ENCODE results near the gene SEMA4A. TPM values are rescaled to one million over a fixed set of nuclear protein-coding genes. Genes with fewer than 3 reads are reported as not detected.
A peak's percentile ranks its signal among the peaks of the same experiment; 100 is the strongest.

The SEMA4A gene
- total and polyA plus RNA-seq, 12 donors, result 0.98 to 6.8 (median 1.8) TPM

DNA sequence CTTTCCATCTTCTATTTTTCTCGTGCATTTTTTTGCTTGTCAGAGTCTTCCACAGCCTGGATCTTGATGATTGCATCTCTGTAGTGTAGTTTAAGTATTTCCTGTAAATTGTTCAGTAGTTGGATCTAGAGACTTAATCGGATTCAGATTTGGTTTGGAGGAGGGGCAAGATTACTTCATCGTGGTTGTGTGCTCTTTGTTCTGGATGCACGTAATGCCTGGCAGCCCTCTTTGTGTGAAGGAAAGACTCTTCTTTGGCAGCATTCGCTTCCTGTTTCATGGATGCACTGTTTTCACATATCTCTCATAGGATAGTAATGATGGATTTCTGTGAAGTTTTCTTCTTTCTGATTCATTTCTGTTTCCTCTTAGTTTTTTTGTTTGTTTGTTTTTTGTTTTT lies 14.2 kb downstream of the SEMA4A start:
- peaks cover 0 to 51% (median 0%) of the 10 kb centered on the region in 9 donors for H3K36me3 ChIP-seq
- TF ChIP-seq, protein P1, sequence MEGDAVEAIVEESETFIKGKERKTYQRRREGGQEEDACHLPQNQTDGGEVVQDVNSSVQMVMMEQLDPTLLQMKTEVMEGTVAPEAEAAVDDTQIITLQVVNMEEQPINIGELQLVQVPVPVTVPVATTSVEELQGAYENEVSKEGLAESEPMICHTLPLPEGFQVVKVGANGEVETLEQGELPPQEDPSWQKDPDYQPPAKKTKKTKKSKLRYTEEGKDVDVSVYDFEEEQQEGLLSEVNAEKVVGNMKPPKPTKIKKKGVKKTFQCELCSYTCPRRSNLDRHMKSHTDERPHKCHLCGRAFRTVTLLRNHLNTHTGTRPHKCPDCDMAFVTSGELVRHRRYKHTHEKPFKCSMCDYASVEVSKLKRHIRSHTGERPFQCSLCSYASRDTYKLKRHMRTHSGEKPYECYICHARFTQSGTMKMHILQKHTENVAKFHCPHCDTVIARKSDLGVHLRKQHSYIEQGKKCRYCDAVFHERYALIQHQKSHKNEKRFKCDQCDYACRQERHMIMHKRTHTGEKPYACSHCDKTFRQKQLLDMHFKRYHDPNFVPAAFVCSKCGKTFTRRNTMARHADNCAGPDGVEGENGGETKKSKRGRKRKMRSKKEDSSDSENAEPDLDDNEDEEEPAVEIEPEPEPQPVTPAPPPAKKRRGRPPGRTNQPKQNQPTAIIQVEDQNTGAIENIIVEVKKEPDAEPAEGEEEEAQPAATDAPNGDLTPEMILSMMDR (IDR thresholded peaks at IDR 0.05), result no peak
- ATAC-seq (no peak), DNase-seq (no peak)
- no peaks in the 10 kb centered on the region for H3K9me3 ChIP-seq
- H3K27ac ChIP-seq, result no peak overlapping the region
- H3K27me3 ChIP-seq, result no peaks in the 10 kb centered on the region
- intact Hi-C loops (cut with DNase I), result no loop called here
- 59 to 71% methylated on average over 5 of the region's 5 CpGs for WGBS, 2 donors
- peaks cover 0 to 28% (median 7%) of the 10 kb centered on the region in 9 donors for H3K4me1 ChIP-seq
- H3K4me3 ChIP-seq, result no peak overlapping the region

DNA sequence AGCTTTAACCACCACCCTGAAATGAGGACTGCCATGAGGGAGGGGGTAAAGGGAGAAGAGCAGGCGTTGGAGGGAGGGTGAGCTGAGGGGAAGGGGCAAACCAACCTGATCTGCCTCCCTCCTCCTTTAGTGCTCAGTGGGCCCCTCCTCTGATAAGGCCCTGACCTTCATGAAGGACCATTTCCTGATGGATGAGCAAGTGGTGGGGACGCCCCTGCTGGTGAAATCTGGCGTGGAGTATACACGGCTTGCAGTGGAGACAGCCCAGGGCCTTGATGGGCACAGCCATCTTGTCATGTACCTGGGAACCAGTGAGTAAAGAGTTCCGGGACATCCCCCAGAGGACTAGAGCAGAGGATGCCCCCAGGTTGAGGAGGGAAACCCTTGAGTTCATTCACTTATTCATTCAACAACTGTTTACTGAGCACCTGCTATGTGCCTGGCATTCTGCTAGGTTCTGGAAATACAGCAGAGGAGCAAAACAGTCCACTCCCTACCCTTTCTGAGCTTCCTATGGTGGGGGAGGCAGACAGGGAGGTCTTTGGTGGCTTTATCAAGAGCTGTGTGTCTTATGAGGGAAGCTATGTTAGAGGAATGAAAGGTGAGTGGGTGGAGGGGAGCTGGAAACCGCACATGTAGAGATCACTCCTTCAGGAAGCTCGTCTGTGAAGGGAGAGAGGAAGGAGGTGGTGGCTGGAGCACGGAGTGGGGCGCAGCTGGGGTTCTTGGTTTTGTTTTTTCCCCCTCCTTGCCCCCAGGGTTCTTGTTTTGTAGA lies 19.5 kb downstream of the SEMA4A start:
- Histone ChIP-seq H3K9me3 (no peaks in the 10 kb centered on the region), H3K4me3 (no peak overlapping the region), H3K4me1 (no peaks in the 10 kb centered on the region), H3K27ac (no peak overlapping the region), H3K27me3 (no peaks in the 10 kb centered on the region), H3K36me3 (peaks cover 0 to 73% (median 0%) of the 10 kb centered on the region in 9 donors)
- intact Hi-C loops (cut with DNase I), result no loop called here
- DNase-seq, result no peak
- 76 to 78% methylated on average over 9 of the region's 9 CpGs for WGBS, 2 donors
- ATAC-seq, result no peak
- TF ChIP-seq, protein P1 (IDR thresholded peaks at IDR 0.05), result no peak

DNA sequence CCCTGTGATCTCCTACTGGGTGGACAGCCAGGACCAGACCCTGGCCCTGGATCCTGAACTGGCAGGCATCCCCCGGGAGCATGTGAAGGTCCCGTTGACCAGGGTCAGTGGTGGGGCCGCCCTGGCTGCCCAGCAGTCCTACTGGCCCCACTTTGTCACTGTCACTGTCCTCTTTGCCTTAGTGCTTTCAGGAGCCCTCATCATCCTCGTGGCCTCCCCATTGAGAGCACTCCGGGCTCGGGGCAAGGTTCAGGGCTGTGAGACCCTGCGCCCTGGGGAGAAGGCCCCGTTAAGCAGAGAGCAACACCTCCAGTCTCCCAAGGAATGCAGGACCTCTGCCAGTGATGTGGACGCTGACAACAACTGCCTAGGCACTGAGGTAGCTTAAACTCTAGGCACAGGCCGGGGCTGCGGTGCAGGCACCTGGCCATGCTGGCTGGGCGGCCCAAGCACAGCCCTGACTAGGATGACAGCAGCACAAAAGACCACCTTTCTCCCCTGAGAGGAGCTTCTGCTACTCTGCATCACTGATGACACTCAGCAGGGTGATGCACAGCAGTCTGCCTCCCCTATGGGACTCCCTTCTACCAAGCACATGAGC lies 23.3 kb downstream of the SEMA4A start:
- Histone ChIP-seq H3K9me3 (no peaks in the 10 kb centered on the region), H3K27ac (no peak overlapping the region), H3K4me1 (no peaks in the 10 kb centered on the region), H3K27me3 (peaks cover 0 to 10% (median 0%) of the 10 kb centered on the region in 7 donors), H3K4me3 (no peak overlapping the region), H3K36me3 (peaks cover 0 to 58% (median 0%) of the 10 kb centered on the region in 9 donors)
- WGBS, 2 donors, result 86 to 90% methylated on average over 12 of the region's 12 CpGs
- TF ChIP-seq, protein P1 (IDR thresholded peaks at IDR 0.05), result no peak
- DNase-seq, result no peak
- intact Hi-C loops (cut with DNase I), result no loop called here
- ATAC-seq, result peak in 2 of 8 donors; percentile 10 to 52

DNA sequence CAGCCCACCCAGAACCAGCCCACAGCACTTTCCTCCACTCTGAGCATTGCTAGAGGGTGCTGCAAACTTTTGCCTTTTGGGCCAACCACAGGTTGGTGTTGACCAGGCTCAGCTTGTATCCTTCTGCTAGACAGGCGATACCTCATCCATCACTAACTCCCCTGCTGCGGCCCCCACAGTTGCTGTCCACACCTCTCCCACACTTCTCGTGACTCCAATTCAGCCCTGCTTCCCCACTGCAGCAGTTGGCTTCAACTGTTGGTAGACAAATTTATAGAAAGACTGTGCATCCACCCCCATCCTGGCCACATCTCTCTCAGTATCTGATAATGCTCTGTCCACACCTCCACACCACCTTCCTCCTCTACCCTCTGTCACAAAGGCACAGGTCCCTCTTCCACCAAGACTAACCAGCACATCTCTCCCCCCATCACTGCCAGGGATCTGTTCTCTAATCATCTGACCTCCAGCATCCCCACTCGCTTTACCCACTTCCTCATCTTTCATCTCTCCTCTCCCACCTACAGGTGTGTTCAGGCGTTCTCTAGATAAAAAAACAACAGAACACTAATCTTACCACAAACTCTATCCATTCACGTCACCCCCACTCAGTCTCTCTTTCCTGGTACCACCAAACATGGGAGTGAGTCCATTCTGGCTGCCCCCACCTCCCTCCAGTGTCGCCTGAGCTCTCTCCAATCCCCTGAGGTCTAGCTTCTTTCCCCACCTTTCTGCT lies 24.7 kb downstream of the SEMA4A start:
- H3K36me3 ChIP-seq, result peaks cover 0 to 47% (median 0%) of the 10 kb centered on the region in 9 donors
- no peak overlapping the region for H3K4me3 ChIP-seq
- no peaks in the 10 kb centered on the region for H3K9me3 ChIP-seq
- WGBS, 2 donors, result 73 to 75% methylated on average over 7 of the region's 7 CpGs
- peaks cover 0 to 10% (median 0%) of the 10 kb centered on the region in 7 donors for H3K27me3 ChIP-seq
- H3K27ac ChIP-seq, result no peak overlapping the region
- ATAC-seq, result no peak
- no peak for DNase-seq
- TF ChIP-seq, protein P1 (IDR thresholded peaks at IDR 0.05), result no peak
- intact Hi-C loops (cut with DNase I), result no loop called here
- no peaks in the 10 kb centered on the region for H3K4me1 ChIP-seq

Data from heart right ventricle (tissue), 16 donors.